ACC112 (cell line): ENCODE results near the gene MTIF2.
"Not testable (repeated sequence)": the region's sequence is repeated elsewhere in the genome, so short reads cannot be mapped to it uniquely, and the experiment has no call there.

ENCODE experiments used
- H2AFZ ChIP-seq: fragments of 200-600 bp; sonication (generic); one replicate; pipeline ENCODE4 v1.6.0; 2017; ENCODE audit warnings: antibody characterized with exemption, low read length; ENCODE audit not compliant: unreplicated experiment
- H3K27ac ChIP-seq: fragments of 200-600 bp; sonication (generic); 2 replicates; pipeline ENCODE4 v1.5.1; 2014; ENCODE audit warnings: low read depth, mild to moderate bottlenecking, antibody characterized with exemption, low read length, moderate library complexity
- H3K27me3 ChIP-seq: fragments of 200-600 bp; sonication (generic); 2 replicates; pipeline ENCODE4 v1.6.1; 2014; ENCODE audit warnings: mild to moderate bottlenecking, antibody characterized with exemption, low read length, moderate library complexity, mixed read lengths; ENCODE audit not compliant: insufficient read depth
- H3K36me3 ChIP-seq: fragments of 200-600 bp; sonication (generic); 2 replicates; pipeline ENCODE4 v1.6.1; 2016; ENCODE audit warnings: mild to moderate bottlenecking, antibody characterized with exemption, low read length, moderate library complexity, mixed read lengths; ENCODE audit not compliant: insufficient read depth
- H3K4me1 ChIP-seq: fragments of 200-600 bp; sonication (generic); one replicate; pipeline ENCODE4 v1.6.1; 2016; ENCODE audit warnings: low read length, mixed read lengths; ENCODE audit not compliant: insufficient read depth, unreplicated experiment, control insufficient read depth
- H3K4me3 ChIP-seq: fragments of 200-600 bp; sonication (generic); 2 replicates; pipeline ENCODE4 v1.5.1; 2014; ENCODE audit warnings: mild to moderate bottlenecking, low read depth, low read length
- H3K79me2 ChIP-seq: fragments of 200-600 bp; sonication (generic); one replicate; pipeline ENCODE4 v1.6.0; 2016; ENCODE audit warnings: low read length; ENCODE audit not compliant: control insufficient read depth, unreplicated experiment, insufficient read depth

Gene MTIF2

DNA sequence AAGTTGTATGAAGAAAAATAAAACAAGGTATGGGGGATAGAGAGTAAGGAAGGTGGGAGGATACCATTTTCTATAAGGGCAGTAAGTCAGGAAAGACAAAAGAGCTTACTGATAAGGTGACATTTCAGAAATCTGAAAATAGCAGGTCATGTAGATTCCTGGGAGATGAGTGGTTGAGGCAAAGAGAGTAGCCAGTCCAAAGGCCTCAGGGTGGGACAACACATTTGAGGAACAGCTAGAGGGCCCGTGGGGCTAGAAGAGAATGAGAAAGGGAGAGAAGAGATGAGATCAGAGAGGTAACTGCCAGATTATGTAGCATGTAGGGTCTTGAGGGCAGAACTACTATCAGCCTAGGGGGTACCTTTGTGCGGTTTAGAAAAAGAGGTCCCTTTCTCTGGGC lies 39.8 kb downstream of the MTIF2 start:
- Histone ChIP-seq H3K4me3 (no peak overlapping the region), H2AFZ (no peak overlapping the region), H3K36me3 (peaks cover 10% of the 10 kb centered on the region), H3K27me3 (no peaks in the 10 kb centered on the region), H3K4me1 (peaks cover 27% of the 10 kb centered on the region), H3K79me2 (peaks cover 52% of the 10 kb centered on the region), H3K27ac (no peak overlapping the region)

DNA sequence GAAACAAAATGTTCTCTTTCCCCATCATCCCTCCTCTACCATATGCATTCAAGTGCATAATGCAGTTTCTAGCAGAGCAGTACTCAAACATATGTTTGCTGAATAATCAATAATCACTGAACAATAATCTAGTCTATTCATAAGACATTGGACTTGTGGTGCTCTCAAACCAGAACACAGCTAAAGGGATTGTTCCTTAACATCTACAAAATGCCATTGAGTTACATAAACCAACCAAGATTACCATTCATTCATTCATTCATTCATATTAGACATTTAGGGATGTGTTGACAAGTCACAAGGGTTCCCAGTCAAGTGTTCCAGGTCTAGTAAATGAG lies 40.8 kb downstream of the MTIF2 start:
- H2AFZ ChIP-seq: no peak overlapping the region
- no peaks in the 10 kb centered on the region for H3K27me3 ChIP-seq
- H3K36me3 ChIP-seq: 0 out of 2 replicates have a peak, but pooled peaks cover under 1% of the 10 kb centered on the region
- H3K4me1 ChIP-seq: peaks cover 21% of the 10 kb centered on the region
- no peak overlapping the region for H3K27ac ChIP-seq
- peaks cover 41% of the 10 kb centered on the region for H3K79me2 ChIP-seq
- no peak overlapping the region for H3K4me3 ChIP-seq

DNA sequence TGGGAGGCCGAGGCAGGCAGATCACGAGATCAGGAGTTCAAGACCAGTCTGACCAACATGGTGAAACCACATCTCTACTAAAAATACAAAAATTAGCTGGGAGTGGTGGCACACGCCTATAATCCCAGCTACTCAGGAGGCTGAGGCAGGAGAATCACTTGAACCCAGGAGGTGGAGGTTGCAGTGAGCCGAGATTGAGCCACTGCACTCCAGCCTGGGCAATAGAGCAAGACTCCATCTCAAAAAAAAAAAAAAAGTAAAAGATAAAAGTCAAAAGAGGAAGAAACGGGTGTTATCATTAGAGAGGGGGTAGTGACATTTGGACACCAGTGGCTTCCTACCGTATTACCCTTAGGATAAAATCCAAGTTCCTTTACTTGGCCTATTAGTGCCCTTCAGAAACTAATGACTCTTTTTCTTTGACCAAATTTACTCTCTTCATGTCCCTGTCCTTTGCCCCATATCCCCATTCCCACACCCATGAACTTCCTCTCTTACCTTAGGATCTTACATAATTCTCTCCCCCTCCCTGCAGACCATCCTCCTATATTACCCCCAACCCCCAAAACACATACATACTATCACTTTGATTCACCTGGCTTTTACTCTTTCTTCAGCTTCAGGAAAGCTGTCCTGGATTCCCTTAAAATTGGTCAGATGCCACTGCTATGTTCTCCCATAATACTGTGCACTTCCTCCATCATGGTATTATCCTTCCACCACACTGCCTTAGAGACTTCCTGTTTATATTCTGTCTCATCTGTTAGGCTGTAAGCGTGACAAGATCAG lies 41.4 kb downstream of the MTIF2 start:
- not testable (repeated sequence) for H3K27me3 ChIP-seq, H3K27ac ChIP-seq, H3K36me3 ChIP-seq, H2AFZ ChIP-seq, H3K4me3 ChIP-seq
- H3K79me2 ChIP-seq: peaks cover 36% of the 10 kb centered on the region
- H3K4me1 ChIP-seq: peaks cover 23% of the 10 kb centered on the region

DNA sequence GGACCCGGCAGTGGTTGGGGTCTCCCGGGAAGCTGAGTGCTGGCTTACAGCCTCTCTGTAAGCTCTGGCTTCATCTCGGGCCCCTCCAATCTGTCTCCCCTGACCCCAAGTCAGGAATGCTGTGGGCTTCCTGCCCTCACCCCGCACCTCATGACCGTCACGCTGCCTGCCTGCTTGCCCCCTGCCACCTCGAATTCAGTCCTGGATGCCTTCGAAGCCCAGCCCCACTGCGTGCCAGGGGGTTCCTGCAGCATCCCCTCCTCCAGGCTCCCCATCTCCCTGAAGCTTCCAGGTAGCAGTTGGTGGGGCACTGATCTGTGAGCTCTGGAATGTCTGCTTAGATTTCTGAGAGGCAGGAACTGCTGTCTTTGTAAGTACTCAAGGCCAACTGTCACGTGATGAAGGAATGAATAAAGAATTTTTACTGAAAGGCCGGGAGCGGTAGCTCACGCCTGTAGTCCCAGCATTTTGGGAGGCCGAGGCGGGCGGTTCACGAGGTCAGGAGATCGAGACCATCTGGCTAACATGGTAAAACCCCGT lies 43.5 kb downstream of the MTIF2 start:
- no peak overlapping the region for H3K4me3 ChIP-seq
- H3K27me3 ChIP-seq: no peaks in the 10 kb centered on the region
- H3K79me2 ChIP-seq: peaks cover 23% of the 10 kb centered on the region
- H3K36me3 ChIP-seq: no peaks in the 10 kb centered on the region
- no peak overlapping the region for H3K27ac ChIP-seq
- H2AFZ ChIP-seq: no peak overlapping the region
- peaks cover 16% of the 10 kb centered on the region for H3K4me1 ChIP-seq

DNA sequence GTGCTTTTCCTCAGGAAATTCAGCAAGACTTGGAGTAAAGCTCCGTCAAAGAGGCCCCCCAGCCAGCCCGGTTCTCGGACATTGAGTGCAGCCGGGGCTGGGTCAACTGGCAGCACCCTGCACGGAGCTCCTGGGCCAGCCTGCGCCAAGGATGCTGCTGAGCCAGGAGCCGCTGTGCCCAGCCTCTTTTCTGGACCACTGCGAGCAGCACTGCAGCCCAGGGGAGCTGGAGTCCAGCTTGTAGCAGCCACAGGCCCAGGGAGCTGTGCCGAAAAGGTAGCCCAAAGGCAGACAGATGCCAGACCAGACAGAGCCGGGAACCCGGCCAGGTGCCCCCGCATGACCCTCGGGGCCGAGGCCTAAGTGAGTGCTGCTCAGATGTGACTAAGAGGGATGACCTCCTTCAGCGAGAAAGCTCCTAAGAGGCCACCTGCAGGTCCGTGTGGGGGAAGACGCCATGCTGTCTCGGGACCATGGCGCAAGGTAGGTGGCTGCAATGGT lies 44.2 kb downstream of the MTIF2 start:
- Histone ChIP-seq H3K27ac (no peak overlapping the region), H3K4me1 (peaks cover 16% of the 10 kb centered on the region), H3K36me3 (no peaks in the 10 kb centered on the region), H3K4me3 (no peak overlapping the region), H3K79me2 (peaks cover 15% of the 10 kb centered on the region), H3K27me3 (no peaks in the 10 kb centered on the region), H2AFZ (no peak overlapping the region)

DNA sequence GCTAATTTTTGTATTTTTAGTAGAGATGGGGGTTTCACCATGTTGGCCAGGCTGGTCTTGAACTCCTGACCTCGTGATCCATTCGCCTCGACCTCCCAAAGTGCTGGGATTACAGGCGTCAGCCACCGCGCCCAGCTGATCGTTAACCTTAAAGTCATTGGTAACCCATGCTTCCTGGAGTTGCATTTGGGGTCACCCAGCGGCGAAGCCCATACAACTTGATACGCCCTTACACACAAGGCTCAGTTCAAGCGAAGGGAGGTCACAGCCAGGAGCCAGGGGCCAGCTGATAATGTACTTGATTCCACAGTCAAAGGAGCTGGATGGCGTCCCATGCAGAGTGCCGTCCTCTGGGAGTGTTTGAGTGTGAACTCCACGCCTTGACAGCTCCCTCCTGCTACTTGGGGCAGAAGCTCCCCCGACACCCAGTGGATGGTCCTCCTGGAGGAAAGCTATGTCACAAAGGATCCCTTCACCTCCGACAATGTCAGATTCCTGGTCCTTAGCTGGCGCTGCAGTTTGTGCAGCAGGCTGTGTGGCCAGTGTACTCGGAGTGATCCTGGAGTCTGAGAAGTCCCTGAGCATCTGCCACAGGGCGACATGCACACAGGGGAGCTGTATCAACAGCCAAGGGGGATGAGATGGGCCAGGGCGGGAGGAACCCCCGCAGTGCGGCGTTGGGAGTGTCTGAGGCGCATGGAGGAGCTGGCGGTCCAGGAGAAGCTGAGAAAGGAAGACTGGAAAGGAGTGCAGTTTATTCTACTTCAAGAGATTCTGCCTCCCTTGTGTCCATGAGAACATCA lies 44.9 kb downstream of the MTIF2 start:
- Histone ChIP-seq H3K4me1 (peaks cover 16% of the 10 kb centered on the region), H3K27ac (no peak overlapping the region), H3K27me3 (no peaks in the 10 kb centered on the region), H3K79me2 (peaks cover 14% of the 10 kb centered on the region), H2AFZ (peak overlapping the region; percentile 74), H3K4me3 (peak overlapping the region; percentile 79), H3K36me3 (no peaks in the 10 kb centered on the region)

DNA sequence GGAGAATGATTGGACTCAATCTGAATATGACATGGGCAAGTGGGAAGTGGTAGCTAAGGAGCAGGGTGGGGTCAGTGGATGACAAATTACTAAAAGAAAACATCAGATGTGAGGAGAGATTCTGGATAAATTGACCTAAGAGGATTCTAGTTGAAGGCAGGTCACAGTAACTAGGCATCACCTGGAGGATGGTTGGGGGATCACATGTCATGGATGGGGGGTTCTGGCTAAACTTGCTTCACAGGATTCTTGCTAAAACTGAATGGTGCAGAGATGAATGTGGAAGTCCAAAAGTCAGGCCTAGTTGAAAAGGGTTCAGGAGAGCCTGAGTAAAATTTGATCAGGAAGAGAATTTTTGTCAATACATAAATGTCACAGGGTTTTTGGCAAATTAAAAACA lies 55.2 kb downstream of the MTIF2 start:
- no peak overlapping the region for H3K4me3 ChIP-seq
- no peak overlapping the region for H3K27ac ChIP-seq
- no peaks in the 10 kb centered on the region for H3K79me2 ChIP-seq
- H3K27me3 ChIP-seq: no peaks in the 10 kb centered on the region
- H3K36me3 ChIP-seq: no peaks in the 10 kb centered on the region
- H3K4me1 ChIP-seq: no peaks in the 10 kb centered on the region
- H2AFZ ChIP-seq: no peak overlapping the region

DNA sequence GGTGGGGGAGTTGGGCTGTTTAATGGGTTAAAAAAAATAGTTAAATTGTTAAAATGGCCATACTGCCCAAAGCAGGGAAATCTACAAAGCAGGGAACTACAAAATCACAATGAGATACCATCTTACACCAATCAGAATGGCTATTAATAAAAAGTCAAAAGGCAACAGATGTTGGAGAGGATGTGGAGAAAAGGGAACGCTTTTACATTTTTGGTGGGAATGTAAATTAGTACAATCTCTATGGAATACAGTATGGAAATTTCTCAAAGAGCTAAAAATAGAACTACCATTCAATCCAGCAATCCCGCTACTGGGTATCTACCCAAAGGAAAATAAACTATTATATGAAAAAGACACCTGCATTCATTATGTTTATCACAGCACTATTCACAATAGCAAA lies 64.1 kb downstream of the MTIF2 start:
- Histone ChIP-seq H3K4me3 (no peak overlapping the region), H3K4me1 (no peaks in the 10 kb centered on the region), H3K27me3 (no peaks in the 10 kb centered on the region), H2AFZ (no peak overlapping the region), H3K36me3 (peaks cover 16% of the 10 kb centered on the region; the same call in 1 of the 2 replicates), H3K79me2 (no peaks in the 10 kb centered on the region), H3K27ac (no peak overlapping the region)

DNA sequence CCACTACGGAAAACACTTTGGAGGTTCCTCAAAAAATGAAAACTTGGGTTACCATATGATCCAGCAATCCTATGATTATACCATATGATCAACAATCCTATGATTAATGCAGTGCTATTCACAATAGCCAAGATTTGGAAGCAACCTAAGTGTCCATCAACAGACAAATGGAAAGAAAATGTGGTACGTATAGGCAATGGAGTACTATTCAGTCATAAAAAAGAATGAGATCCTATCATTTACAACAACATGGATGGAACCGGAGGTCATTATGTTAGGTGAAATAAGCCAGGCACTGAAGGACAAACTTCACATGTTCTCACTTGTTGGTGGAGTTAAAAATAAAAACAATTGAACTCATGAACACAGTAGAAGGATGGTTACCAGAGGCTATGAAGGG lies 64.5 kb downstream of the MTIF2 start:
- H3K27me3 ChIP-seq: no peaks in the 10 kb centered on the region
- H2AFZ ChIP-seq: no peak overlapping the region

DNA sequence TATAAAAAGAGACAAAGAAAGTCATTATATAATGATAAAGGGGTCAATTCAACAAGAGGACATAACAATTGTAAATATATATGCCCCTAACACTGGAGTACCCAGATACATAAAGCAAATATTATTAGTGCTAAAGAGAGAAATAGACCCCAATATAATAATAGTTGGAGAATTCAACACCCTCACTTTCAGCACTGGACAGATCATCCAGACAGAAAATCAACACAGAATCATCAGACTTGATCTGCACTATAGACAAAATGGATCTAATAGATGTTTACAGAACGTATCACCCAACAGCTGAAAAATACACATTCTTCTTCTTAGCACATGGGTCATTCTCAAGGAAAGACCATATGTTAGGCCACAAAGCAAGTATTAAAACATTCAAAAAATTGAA lies 68.6 kb downstream of the MTIF2 start:
- no peaks in the 10 kb centered on the region for H3K79me2 ChIP-seq
- no peaks in the 10 kb centered on the region for H3K27me3 ChIP-seq
- no peak overlapping the region for H3K4me3 ChIP-seq
- no peak overlapping the region for H3K27ac ChIP-seq
- peaks cover 16% of the 10 kb centered on the region; the same call in 1 of the 2 replicates for H3K36me3 ChIP-seq
- H2AFZ ChIP-seq: no peak overlapping the region
- H3K4me1 ChIP-seq: no peaks in the 10 kb centered on the region

More for the DNA sequence above, 64.5 kb downstream of the MTIF2 start:
- peaks cover 16% of the 10 kb centered on the region; the same call in 1 of the 2 replicates for H3K36me3 ChIP-seq
- H3K4me1 ChIP-seq: no peaks in the 10 kb centered on the region
- no peak overlapping the region for H3K4me3 ChIP-seq
- H3K79me2 ChIP-seq: no peaks in the 10 kb centered on the region
- H3K27ac ChIP-seq: no peak overlapping the region
